ENCODE measurements around the gene PHF2.

DNA sequence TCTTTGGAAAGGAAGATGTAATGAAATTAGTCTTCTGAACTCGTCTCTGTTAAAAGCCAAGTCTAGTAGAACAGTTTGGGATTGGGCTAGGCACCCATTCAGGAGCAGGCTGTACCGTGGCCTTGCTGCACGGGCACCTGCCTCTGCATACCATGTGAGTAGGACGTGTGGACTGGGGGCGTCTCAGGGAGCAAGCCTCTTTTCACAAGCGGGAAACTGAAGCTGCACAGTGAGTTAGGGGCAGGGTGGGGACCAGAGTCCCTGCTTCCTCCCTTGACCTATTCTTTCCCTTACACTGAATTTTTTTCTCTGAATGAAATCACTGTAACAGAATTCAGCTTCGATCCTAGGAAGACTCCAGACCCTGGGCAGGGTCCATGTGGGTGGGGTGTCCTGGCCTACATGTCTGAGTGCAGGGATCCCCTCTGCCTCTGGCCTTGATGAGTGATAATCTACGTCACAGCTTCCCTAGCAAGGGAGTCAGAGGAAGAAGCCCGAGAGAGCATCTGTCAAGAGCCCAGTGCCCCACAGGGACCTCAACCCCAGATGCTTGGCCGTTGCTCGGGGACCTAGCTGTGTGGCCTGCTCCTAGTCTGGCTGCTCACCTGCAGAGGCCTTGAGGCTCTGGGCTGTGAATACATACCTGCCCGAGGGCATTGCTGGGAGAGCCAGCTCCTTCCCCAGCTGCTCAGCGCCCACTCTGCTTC is 15.1 kb downstream of the PHF2 start:
- TF ChIP-seq, protein P1, sequence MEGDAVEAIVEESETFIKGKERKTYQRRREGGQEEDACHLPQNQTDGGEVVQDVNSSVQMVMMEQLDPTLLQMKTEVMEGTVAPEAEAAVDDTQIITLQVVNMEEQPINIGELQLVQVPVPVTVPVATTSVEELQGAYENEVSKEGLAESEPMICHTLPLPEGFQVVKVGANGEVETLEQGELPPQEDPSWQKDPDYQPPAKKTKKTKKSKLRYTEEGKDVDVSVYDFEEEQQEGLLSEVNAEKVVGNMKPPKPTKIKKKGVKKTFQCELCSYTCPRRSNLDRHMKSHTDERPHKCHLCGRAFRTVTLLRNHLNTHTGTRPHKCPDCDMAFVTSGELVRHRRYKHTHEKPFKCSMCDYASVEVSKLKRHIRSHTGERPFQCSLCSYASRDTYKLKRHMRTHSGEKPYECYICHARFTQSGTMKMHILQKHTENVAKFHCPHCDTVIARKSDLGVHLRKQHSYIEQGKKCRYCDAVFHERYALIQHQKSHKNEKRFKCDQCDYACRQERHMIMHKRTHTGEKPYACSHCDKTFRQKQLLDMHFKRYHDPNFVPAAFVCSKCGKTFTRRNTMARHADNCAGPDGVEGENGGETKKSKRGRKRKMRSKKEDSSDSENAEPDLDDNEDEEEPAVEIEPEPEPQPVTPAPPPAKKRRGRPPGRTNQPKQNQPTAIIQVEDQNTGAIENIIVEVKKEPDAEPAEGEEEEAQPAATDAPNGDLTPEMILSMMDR (IDR thresholded peaks at IDR 0.05), result no peak
- no peak for TF ChIP-seq EZH2 (IDR thresholded peaks at IDR 0.05; ENCODE audit: borderline replicate concordance, insufficient read depth, low read depth, low read length, poor library complexity, severe bottlenecking)
